Measurements from ENCODE around the gene RB1.

DNA sequence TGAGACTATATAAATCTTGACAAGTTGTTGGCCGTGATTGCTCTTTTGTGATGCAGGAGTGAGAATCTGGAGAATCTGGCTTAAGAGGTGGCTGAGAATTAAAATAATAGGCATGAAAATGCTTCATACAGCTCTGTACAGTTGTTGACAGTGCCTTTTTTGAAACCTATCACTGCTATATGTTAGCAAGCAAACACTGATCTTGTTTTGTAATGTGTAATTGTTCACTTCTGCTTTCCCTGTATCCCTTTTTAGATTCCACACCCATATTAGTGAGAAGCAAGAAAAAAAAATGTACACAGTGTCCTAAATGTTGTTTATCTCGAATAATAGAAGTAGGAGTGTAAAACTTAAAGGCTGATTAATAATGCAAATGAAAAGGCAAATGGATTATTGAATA is 39.5 kb upstream of the RB1 start:
- TF ChIP-seq, protein P1, sequence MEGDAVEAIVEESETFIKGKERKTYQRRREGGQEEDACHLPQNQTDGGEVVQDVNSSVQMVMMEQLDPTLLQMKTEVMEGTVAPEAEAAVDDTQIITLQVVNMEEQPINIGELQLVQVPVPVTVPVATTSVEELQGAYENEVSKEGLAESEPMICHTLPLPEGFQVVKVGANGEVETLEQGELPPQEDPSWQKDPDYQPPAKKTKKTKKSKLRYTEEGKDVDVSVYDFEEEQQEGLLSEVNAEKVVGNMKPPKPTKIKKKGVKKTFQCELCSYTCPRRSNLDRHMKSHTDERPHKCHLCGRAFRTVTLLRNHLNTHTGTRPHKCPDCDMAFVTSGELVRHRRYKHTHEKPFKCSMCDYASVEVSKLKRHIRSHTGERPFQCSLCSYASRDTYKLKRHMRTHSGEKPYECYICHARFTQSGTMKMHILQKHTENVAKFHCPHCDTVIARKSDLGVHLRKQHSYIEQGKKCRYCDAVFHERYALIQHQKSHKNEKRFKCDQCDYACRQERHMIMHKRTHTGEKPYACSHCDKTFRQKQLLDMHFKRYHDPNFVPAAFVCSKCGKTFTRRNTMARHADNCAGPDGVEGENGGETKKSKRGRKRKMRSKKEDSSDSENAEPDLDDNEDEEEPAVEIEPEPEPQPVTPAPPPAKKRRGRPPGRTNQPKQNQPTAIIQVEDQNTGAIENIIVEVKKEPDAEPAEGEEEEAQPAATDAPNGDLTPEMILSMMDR (IDR thresholded peaks at IDR 0.05) = no peak
- no peak for TF ChIP-seq POLR2A (IDR thresholded peaks at IDR 0.05)
